Astrocyte (in vitro differentiated cells and primary cell): ENCODE measurements around the gene SZRD1. TPM values are rescaled to one million over a fixed set of nuclear protein-coding genes. Genes with fewer than 3 reads are reported as not detected.

ENCODE experiments used
- DNase-seq: peaks from one replicate; pipeline ENCODE4 v3.0.0-alpha.2; 2010; ENCODE audit warnings: low read depth
- FAIRE-seq: peaks from 2 replicates; lab custom pipeline; 2011; peaks lifted over from hg19 to GRCh38; lab: Jason Lieb, UNC
- H2AFZ ChIP-seq: 2 replicates; pipeline ENCODE4 v1.6.0; 2012; ENCODE audit warnings: low read depth, low read length, inconsistent platforms
- H3K27ac ChIP-seq: 2 replicates; pipeline ENCODE4 v1.5.1; 2011; ENCODE audit warnings: low read depth, low read length, inconsistent platforms
- H3K27me3 ChIP-seq: 2 replicates; pipeline ENCODE4 v1.6.0; 2011; ENCODE audit warnings: low read length, inconsistent platforms; ENCODE audit not compliant: insufficient read depth
- H3K36me3 ChIP-seq: 2 replicates; pipeline ENCODE4 v1.5.1; 2011; ENCODE audit warnings: low read length, inconsistent platforms; ENCODE audit not compliant: insufficient read depth
- H3K4me1 ChIP-seq: 2 replicates; pipeline ENCODE4 v1.5.1; 2011; ENCODE audit warnings: low read length, inconsistent platforms; ENCODE audit not compliant: insufficient read depth
- H3K4me2 ChIP-seq: 2 replicates; pipeline ENCODE4 v1.6.0; 2012; ENCODE audit warnings: low read length, inconsistent platforms
- H3K4me3 ChIP-seq: 2 replicates; pipeline ENCODE4 v1.5.1; 2011; ENCODE audit warnings: low read depth, mild to moderate bottlenecking, low read length, inconsistent platforms; ENCODE audit not compliant: insufficient read depth
- H3K79me2 ChIP-seq: 2 replicates; pipeline ENCODE4 v1.6.0; 2012; ENCODE audit warnings: mild to moderate bottlenecking, low read length, inconsistent platforms; ENCODE audit not compliant: insufficient read depth
- H3K9ac ChIP-seq: 2 replicates; pipeline ENCODE4 v1.6.0; 2012; ENCODE audit warnings: mild to moderate bottlenecking, low read length, inconsistent platforms
- H3K9me3 ChIP-seq: 2 replicates; pipeline ENCODE4 v1.5.1; 2012; ENCODE audit warnings: low read depth, mild to moderate bottlenecking, low read length, inconsistent platforms; ENCODE audit not compliant: insufficient read depth
- H4K20me1 ChIP-seq: 2 replicates; pipeline ENCODE4 v1.6.0; 2012; ENCODE audit warnings: low read length, inconsistent platforms; ENCODE audit not compliant: insufficient read depth
- H3K27ac Mint-ChIP-seq: one replicate; pipeline ENCODE4 v1.8.0; 2021; ENCODE audit warnings: mild to moderate bottlenecking, mixed read lengths; ENCODE audit not compliant: unreplicated experiment
- H3K27me3 Mint-ChIP-seq: one replicate; pipeline ENCODE4 v1.8.0; 2021; ENCODE audit warnings: low read depth, mixed read lengths; ENCODE audit not compliant: unreplicated experiment
- H3K36me3 Mint-ChIP-seq: one replicate; pipeline ENCODE4 v1.8.0; 2021; ENCODE audit warnings: low read depth, mixed read lengths; ENCODE audit not compliant: unreplicated experiment
- H3K4me1 Mint-ChIP-seq: one replicate; pipeline ENCODE4 v1.8.0; 2021; ENCODE audit warnings: low read depth, mixed read lengths; ENCODE audit not compliant: unreplicated experiment
- H3K4me3 Mint-ChIP-seq: one replicate; pipeline ENCODE4 v1.8.0; 2021; ENCODE audit warnings: mild to moderate bottlenecking, moderate library complexity, mixed read lengths; ENCODE audit not compliant: unreplicated experiment
- H3K9me3 Mint-ChIP-seq: one replicate; pipeline ENCODE4 v1.8.0; 2021; ENCODE audit warnings: mild to moderate bottlenecking, mixed read lengths; ENCODE audit not compliant: unreplicated experiment
- EZH2 ChIP-seq: IDR thresholded peaks from 2 replicates; pipeline ENCODE4 v1.6.1; 2012; ENCODE audit warnings: mild to moderate bottlenecking, low read length, inconsistent platforms; ENCODE audit not compliant: insufficient read depth
- total RNA-seq: library from RNA; stranded (reverse); gene quantifications from 2 replicates; pipeline ENCODE4 v1.2.1, GENCODE V29; 2021
- TF ChIP-seq, protein P1 (sequence below): IDR thresholded peaks from 2 replicates; pipeline ENCODE4 v1.5.1; 2011; ENCODE audit warnings: low read depth, mild to moderate bottlenecking, inconsistent platforms, low read length, moderate library complexity; ENCODE audit not compliant: insufficient read depth

The SZRD1 gene
- total RNA-seq, 1 donor from 2014 or later = 165 TPM

DNA sequence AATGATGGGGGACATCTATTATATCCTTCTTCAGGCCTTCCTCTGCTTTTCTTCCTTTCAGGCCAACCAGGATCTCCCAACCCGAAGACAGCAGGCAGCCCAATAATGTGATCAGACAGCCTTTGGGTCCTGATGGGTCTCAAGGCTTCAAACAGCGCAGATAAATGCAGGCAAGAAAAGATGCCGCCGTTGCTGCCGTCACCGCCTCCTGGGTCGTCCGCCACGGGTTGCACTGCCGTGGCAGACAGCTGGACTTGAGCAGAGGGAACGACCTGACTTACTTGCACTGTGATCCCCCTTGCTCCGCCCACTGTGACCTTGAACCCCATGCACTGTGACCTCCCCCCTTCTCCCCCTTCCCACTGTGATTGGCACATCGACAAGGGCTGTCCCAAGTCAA is 27.9 kb downstream of the SZRD1 start:
- Histone ChIP-seq H3K27me3 (no peaks in the 10 kb centered on the region), H3K4me2 (no peak overlapping the region), H3K9ac (no peak overlapping the region), H3K27ac (no peak overlapping the region), H4K20me1 (peaks cover 69% of the 10 kb centered on the region), H3K4me3 (no peak overlapping the region), H3K79me2 (peaks cover 72% of the 10 kb centered on the region), H3K9me3 (no peaks in the 10 kb centered on the region), H3K4me1 (peaks cover 16% of the 10 kb centered on the region), H2AFZ (no peak overlapping the region), H3K36me3 (peaks cover 6% of the 10 kb centered on the region)
- Mint-ChIP-seq H3K27ac (no peak overlapping the region), H3K36me3 (peaks cover 23% of the 10 kb centered on the region), H3K27me3 (no peaks in the 10 kb centered on the region), H3K4me1 (peaks cover 43% of the 10 kb centered on the region), H3K4me3 (no peak overlapping the region), H3K9me3 (no peaks in the 10 kb centered on the region)
- DNase-seq = no peak
- TF ChIP-seq, protein P1, sequence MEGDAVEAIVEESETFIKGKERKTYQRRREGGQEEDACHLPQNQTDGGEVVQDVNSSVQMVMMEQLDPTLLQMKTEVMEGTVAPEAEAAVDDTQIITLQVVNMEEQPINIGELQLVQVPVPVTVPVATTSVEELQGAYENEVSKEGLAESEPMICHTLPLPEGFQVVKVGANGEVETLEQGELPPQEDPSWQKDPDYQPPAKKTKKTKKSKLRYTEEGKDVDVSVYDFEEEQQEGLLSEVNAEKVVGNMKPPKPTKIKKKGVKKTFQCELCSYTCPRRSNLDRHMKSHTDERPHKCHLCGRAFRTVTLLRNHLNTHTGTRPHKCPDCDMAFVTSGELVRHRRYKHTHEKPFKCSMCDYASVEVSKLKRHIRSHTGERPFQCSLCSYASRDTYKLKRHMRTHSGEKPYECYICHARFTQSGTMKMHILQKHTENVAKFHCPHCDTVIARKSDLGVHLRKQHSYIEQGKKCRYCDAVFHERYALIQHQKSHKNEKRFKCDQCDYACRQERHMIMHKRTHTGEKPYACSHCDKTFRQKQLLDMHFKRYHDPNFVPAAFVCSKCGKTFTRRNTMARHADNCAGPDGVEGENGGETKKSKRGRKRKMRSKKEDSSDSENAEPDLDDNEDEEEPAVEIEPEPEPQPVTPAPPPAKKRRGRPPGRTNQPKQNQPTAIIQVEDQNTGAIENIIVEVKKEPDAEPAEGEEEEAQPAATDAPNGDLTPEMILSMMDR = no peak
- no peak for TF ChIP-seq EZH2
- FAIRE-seq = no peak

DNA sequence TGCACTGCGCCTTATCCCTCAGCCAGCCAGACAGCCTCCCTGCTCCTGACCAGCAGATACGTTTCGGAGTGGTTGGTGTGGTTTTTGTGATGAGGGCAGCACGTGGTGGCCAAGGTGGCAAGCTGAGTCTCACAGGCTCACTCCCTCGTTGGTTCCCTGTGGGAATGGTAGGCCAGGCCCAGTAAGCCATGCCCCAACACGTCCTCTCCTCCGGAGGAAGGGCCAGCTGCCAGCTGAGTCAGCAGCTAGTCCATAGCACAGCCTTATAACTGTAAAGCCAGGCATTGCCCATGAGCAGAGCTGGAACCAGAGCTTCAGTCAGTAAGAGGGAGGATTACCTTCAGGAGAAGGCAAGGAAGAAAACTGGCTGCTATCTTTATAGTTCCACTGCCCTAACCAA is 29.5 kb downstream of the SZRD1 start:
- Histone ChIP-seq H3K4me3 (no peak overlapping the region), H3K4me2 (peak overlapping the region; percentile 1), H3K79me2 (peaks cover 55% of the 10 kb centered on the region), H3K9me3 (no peaks in the 10 kb centered on the region), H3K4me1 (peaks cover 16% of the 10 kb centered on the region), H4K20me1 (peaks cover 59% of the 10 kb centered on the region), H3K9ac (no peak overlapping the region), H3K27ac (peak overlapping the region; percentile 34), H3K27me3 (no peaks in the 10 kb centered on the region), H2AFZ (no peak overlapping the region), H3K36me3 (peaks cover 6% of the 10 kb centered on the region)
- peaks cover 23% of the 10 kb centered on the region for H3K36me3 Mint-ChIP-seq
- H3K4me3 Mint-ChIP-seq = no peak overlapping the region
- peak overlapping the region; percentile 63 for H3K27ac Mint-ChIP-seq
- TF ChIP-seq, protein P1 = no peak
- TF ChIP-seq EZH2 = no peak
- DNase-seq = peak; percentile 82
- no peaks in the 10 kb centered on the region for H3K9me3 Mint-ChIP-seq
- FAIRE-seq = no peak
- peaks cover 33% of the 10 kb centered on the region for H3K4me1 Mint-ChIP-seq
- no peaks in the 10 kb centered on the region for H3K27me3 Mint-ChIP-seq

DNA sequence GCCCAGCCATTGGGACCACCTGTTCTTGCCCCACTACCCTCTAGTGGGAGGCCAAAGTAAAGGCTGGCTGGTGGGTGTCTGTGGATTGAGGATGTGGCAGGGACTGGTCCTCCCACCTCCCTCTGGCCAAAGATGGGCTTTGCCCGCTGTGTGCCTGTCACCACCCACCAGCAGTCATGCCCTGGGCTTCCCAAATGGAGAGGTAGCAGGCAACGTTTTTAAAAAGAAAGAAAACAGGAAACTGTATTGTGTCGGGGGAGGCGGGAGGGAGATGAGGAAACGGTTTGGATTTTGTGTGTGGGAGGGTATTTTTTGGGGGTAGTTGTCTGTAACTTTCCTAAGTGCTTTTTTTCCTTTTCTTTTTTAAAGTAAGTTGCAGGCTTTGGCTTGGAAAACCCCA is 30.1 kb downstream of the SZRD1 start:
- no peak overlapping the region for H3K27ac ChIP-seq
- TF ChIP-seq EZH2 = no peak
- TF ChIP-seq, protein P1 = no peak
- Mint-ChIP-seq H3K27me3 (no peaks in the 10 kb centered on the region), H3K36me3 (peaks cover 23% of the 10 kb centered on the region), H3K4me1 (peaks cover 29% of the 10 kb centered on the region), H3K4me3 (no peak overlapping the region), H3K9me3 (no peaks in the 10 kb centered on the region), H3K27ac (peak overlapping the region; percentile 63)
- peaks cover 16% of the 10 kb centered on the region for H3K4me1 ChIP-seq
- DNase-seq (no peak), FAIRE-seq (no peak)
- peaks cover 53% of the 10 kb centered on the region for H4K20me1 ChIP-seq
- H3K4me3 ChIP-seq = no peak overlapping the region
- H3K4me2 ChIP-seq = peak overlapping the region; percentile 1
- H2AFZ ChIP-seq = no peak overlapping the region
- peaks cover 6% of the 10 kb centered on the region for H3K36me3 ChIP-seq
- peaks cover 50% of the 10 kb centered on the region for H3K79me2 ChIP-seq
- H3K9ac ChIP-seq = peak overlapping the region; percentile 3
- H3K27me3 ChIP-seq = no peaks in the 10 kb centered on the region
- no peaks in the 10 kb centered on the region for H3K9me3 ChIP-seq
